ENCODE results near the gene PBRM1.
"Not testable (repeated sequence)": the region's sequence is repeated elsewhere in the genome, so short reads cannot be mapped to it uniquely, and the experiment has no call there.

Gene PBRM1

DNA sequence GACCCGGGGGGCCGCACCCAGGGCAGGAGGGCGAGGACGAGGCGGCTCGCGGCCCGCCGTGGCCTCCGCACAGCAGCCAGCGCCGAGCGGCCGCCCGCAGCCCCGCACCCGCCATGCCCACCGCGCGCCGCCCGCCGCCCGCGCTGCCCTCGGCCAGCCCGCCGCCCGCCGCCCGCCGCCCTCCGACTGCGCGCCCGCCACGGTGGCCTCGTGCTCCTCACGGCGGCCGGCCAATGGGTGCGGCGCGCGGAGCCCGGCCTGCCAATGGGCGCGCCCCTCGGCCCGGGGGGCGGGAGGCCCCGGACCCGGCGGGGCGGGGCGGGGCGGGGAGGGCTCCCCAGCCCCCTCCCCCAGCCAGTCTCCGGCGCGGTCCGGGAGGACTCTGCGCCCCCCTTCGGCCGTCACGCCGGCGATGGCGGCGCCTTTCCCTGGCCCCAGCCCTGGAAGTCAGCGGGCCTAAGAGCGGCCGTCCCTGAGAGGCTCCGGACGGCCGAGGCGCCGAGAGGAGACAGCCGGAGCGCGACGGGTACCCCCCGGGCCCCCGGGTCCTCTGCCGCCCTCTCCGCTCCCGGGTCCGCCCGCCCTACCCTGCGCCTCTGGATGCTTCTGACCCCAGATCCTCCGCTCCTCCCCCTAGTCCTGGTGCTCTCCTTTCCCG, 152.0 kb downstream of the PBRM1 start, which contains the start of gene NT5DC2:
NT5DC2 (minus strand) TSS at position 235 of the 658 bp plus-strand sequence; CDS start at position 115, 120 bp downstream.
- DNase-seq: peak; percentile 58

DNA sequence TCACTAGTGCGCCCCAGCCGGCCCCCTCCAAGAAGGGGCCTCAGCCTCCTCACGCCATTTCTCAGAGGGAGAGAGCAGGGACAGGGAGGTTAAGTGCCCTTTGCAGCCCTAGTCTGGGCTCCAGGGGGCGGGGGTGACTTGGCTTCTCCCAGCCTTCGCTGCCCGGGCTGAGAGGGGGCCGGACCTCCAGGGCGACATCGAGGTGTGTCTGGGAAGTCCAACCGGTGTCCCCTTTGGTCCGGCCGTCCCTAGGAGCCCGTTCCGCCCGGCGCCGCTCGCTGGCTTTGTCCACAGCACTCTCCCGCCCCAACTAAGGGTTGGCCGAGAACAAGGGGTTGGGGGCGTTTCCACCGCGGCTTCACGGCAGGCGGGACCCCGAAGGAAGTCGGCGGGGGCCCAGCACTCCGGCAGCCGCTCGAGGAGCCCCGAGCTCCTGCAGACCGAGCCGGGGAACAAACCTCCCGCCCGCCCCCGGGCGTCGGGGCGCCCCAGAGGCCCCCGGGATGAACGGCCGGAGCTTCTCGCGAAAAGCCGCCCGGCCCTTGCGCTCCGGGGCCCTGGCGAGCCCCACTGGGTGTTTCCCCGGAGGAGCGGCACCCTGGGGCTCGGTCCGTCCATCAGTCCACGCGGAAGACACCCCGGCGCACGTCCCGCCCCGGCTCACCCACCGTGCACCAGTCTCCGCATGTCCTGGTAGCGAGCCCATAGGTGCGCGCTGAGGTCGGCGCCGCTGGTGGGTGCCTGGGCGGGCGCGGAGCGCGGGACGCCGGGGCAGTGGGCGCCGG, 152.7 kb downstream of the PBRM1 start:
- no peak for DNase-seq

DNA sequence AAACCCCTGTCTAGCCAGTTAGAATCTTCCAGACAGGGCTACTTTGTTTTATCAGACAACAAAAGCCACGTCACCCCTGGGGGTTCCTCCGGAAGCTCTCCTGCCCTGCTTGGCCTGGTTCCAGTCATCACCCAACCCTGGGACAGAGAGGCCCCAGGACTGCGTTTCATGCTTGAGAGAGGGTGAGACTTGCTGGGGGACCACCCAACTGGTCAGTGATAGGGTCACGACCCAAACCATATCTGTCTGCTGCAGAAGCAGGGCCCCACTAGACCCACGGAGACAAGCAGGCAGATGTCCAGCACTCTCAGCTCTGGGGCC, 153.2 kb downstream of the PBRM1 start:
- DNase-seq: peak; percentile 48

DNA sequence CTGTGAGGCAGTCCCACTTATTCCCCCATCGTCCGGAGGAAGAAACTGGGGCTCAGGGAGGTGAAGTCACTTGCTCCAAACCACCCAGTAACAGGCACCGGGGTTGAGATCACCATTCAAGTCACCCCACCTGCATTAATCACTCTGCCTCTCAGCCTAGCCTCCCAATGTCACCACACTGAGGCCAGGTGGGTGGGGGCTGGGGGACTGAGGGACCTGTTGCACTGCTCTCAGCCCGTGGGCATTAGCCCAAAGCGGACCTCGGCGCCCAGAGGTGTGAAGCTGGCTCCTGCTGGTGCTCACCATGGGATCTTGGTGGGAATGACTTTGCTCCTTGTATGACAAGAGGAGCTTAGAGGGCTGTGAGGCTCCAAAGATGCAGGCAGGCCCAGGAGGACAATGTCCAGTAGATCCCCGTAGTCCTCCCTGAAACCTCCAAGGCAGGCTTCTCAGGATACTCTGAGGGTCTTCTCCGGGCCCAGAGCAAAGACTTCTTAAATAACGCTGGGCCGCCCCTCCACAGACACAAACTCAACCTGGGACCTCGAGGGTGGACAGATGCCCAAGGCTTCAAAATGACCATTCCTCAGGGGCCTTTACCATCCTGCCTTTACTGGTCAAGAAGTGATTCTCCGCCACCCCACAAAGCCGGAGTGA, 153.7 kb downstream of the PBRM1 start:
- DNase-seq: no peak

DNA sequence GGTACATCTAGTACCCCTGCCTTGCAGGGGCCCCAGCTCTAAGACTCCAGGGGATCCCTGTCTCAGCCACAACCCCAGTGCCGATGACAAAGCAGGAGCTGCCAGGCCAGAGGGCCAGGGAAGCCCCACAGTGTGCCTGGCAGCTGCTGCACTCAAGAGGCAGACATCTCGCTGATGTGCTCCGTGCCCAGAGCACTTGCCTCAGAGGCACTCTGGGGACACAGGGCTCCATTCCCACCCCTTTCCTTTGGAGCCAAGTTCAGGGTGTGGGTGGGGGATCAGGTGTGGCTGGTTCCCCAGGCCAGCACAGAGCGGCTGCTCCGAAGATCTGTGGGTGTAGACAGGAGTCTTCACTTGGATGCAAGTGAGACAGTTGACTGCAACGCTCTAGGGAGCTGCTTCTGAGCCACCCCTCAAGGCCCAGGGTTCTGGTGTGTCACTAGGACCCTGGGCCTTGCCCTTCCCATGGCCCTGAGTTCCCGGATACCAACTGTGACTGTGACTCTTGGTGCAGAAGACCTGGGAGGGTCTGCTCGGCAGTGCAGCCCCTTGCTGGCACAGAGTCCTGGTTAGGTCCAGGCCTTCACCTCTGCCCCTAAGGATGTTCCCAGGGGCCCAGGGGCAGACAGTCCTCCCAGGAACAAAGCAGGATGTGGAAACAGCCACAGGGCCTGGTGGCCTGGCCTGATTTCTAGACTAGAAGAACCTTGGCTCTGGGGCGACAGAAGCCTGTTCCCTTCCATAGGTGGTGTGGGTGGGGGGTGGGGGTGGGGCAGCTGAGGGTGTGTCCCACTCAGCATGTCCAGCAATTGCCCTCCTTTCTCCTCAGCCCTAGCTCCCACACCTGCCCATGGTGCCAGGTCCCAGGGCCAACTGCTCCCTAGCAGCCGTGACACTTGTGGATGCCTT, 154.5 kb downstream of the PBRM1 start:
- DNase-seq: no peak

DNA sequence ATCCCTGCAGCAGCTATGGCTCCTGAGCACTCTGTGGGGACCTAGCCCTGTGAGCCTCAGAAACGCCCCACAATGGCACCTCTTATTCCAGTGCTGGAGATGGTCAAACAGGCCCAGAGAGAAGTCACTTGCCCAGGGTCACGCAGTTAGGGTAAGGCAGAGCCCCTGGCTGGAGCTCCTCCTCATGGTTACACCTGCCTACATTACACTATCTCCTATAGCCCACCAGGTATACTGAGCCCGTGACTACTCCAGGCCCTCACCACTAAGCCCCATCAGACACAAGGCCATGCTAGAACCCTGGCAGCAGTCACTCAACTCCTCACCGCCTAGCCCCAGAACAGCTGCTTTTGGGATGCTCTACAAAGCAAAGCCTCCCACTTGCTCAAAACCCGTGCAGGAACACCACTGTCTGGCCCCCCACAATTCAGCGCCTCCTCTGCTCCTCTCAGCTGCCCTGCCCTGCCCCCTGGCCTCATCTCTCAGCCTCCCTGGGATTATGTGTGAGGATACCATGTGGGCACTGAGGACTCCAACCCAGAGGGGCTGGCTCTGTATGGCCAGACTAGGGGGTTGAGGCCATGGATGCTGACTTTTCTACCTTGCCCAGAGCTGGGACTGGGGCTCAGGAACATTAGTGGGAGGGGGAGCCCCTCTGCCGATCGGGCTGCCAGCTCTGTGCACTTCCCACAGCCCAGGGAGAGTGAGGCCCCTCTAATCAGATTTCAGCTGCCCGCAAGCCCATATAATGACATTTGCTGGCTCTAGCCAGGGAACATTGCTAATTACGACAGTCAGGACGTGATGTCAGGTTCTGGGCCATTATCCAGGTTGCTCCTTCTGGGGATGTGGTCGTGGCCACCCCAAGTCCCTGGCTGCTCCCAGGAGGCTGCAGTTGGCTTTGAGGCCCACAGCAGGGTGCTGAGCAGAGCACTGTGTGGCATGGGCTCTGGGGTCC, 156.1 kb downstream of the PBRM1 start:
- no peak for DNase-seq

DNA sequence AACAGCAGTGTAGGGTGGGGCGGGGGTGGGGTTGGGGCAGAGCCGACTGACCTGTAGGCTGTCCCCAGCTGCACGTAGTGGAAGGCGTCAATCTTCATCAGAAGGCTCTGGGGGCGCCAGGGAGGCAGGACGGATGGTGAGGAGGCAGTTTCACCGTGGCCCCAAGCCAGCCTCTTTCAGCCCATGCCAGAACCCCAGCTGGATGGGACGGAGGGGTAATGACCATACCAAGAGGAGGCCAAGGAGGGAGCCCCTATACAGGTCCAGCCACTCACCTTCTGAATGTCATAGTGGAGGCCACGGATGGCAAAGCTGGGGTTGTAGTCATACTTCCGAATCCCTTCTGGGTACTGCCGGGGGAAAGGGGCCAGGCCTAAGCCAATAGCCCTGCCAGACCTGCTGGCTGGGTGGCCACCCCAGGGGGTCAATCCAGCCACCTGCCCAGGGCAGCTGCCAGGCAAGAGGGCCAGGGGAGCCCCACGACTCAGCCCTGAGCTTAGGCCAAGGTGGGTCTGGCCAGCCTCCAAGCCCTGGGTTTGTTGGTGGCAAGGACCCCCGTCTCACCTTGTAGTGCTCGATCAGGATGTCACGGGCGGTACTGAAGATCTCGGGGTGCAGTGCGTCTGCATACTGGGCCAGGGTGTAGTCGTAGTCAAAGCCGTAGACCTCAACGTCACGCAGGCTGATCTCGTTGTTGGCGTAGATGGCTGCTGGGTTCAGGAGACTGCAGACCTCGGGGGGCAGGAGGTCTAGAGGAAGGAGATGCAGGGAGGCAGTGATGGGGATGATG, 156.9 kb downstream of the PBRM1 start:
- no peak for DNase-seq

DNA sequence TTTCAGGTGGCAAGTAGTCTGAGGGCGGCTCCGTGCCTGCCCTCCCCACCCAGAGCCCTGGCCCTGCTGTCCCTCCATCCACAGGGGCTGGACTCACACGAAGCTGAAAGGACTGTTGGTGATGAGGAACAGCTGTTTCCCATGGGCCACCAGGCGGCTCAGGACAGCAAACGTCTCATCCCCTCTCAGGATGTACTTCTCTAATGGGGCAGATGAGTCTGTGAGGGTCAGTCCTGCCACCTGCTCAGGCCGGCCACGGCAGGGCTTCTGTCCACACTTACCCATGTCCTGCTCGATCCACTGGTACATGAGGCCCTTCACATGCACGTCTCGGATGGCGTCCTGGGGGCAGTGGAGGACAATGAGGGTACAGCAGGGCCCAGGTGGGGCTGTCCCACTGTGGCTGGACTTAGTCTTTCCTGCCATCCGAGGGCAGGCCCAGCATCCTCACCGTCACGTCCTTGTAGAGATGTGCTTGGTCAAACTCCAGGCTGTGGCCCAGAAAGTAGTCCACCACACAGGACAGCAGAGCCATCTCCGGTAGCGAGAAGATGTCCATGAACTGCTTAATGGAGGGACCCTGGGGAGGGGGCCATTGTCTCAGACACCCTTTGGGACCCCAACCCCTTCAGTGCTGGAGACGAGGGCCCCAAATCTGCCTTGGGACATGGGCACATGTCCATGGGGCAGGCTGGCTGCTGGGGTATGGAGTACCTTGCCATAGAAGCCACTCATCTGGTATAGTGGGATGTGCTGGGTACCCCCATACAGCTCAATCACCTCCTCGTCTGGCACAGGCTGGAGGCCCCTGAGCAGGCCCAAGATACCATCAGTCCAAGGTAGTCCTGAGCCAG, 157.8 kb downstream of the PBRM1 start:
- no peak for DNase-seq

DNA sequence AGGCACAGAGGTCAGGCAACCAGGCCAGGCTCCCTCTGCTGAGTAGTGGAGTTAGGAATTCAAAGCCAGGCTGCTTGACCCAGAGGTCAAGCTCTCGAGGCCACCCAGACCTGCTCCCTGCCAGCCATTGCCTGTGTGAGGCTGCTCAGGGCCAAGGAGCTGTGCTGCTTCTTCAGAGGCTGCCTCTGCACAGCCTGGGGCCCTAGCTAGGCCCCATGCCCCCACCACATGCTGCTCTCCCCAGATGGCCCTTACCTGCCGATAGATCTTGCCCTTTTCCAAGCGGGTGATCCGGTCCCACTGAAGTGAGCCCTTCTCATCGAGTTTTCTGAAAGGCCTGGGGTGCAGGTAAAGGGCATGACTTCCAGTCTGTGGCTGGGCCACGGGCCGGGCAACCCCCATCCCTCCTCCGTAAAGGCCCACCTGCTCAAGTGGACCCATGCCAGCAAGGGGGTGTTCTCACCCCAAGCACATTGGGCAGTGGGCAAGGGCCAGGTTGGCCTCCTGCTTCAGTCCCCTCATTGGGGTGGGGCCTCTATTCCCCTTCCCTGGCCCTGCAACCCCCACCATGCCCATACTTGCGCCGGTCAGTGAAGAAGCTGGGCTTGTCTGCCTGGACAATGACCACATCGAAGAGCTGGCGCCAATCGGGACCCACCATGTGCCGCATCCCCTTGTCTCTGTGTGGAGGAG, 158.5 kb downstream of the PBRM1 start:
- DNase-seq: no peak

DNA sequence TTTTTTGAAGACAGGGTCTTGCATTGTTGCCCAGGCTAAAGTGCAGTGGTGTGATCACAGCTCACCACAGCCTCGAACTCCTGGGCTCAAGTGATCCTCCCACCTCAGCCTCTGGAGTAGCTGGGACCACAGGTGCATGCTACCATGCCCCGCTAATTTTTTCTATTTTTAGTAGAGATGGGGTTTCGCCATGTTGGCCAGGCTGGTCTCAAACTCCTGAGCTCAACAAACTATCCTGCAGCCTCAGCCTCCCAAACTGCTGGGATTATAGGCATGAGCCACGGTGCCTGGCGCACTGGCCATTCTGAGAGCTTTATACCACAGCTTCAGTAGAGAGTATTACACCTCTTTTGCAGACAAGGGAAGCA, 159.1 kb downstream of the PBRM1 start:
- DNase-seq: not testable (repeated sequence)

DNA sequence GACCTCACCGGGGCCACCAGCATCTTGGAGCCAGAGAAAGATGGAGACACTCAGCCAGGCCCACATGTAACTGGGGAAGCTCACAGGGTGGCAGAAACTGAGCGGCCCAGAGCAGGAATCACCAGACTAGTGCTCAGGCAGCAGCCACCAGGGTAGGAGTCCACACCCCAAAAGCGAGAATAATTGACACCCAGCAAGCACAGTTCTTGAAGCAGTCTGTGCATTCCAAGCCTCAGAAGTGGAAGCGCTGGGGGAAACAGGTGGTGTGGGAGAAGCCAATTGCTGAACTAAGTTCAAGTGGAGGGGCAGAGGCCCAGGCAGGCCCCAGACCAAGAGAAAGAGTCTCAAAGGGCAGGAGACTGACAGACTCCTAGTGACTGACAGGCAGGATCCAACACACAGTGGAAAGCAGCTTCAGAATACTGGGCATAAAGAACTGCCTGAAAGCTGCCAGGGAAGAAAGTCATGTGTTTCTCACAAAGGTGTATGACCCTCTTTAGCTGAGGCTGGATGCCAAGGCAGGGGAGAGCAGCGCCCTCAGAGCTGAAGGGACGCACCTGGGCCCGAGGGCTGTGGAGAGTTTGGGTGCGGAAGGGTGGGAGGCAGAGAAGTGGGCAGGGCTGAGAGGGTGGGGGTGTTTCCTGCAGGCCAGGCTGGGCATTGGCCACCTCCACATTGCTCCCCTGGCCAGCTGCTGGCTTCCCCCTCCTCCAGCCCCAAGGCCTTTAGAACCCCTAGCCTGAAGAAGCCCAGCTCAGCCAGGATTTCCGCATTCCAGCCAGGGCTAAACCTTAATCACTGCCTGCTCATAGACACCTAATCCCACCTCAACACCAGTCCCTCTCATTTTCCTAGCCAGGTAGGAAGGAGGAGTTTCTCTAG, 159.8 kb downstream of the PBRM1 start:
- no peak for DNase-seq

DNA sequence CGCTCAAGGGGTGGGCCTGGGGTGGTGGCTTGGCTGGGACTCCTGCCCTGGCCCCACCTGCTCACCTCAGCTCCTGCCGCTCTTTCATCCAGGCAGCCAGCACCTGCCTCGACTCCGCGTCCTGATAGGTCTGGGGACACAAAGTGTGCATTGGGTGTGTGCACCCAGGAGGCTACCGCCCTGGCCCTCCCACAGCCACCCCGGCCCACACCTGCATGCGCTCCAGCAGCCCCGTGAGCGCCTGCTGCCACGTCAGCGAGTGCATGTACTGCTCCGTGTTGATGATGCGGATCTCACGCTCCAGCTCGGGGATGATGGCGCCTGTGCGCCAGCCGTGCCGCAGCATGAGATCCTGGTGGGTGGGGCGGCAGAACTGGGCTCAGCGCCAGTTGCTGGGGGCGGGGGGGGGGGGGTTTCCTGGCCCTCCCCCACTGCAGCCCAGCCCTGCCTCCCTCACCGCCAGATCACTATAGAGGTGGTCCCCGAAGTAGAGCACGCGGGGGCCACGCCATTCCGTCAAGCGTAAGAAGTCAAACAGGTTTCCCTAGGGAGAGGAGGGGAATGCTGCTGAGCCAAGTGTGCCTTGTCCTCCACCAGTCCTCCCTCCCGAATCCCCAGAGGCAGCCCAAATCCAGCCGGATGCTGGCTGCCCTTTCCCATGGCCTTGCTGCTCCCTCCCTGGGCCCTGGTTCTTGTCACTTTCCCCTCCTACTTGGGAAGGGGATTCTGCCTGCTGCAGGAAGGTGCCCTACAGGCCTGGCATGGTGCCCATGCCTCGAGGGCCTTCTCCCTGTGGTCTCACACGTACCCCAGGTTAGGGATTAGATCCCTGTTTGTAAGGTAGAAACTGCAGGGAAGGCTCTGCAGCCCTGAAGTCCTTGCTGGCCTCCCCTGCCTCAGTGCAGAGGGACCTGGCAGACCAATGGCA, 160.7 kb downstream of the PBRM1 start:
- no peak for DNase-seq

DNA sequence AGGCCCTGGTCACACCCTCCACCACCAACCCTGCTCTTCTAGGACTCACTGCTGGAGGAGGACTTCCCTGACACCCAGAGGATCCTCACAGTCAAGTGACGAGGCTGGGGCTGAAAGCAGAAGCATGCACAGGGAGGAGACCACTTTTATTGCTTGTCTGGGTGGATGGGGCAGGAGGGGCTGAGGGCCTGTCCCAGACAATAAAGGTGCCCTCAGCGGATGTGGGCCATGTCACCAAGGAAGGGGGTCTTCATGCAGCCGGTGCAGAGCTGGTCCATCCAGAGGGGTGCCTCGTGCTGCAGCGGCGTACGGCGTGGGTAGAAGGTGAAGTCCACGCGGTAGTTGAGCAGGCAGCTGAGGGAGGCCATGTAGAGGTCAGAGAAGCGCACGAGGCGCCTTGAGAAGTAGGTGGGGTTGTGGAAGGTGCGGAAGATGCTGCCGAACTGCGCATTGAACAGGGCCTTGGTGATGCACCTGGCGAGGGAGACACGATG, 161.4 kb downstream of the PBRM1 start:
- no peak for DNase-seq

DNA sequence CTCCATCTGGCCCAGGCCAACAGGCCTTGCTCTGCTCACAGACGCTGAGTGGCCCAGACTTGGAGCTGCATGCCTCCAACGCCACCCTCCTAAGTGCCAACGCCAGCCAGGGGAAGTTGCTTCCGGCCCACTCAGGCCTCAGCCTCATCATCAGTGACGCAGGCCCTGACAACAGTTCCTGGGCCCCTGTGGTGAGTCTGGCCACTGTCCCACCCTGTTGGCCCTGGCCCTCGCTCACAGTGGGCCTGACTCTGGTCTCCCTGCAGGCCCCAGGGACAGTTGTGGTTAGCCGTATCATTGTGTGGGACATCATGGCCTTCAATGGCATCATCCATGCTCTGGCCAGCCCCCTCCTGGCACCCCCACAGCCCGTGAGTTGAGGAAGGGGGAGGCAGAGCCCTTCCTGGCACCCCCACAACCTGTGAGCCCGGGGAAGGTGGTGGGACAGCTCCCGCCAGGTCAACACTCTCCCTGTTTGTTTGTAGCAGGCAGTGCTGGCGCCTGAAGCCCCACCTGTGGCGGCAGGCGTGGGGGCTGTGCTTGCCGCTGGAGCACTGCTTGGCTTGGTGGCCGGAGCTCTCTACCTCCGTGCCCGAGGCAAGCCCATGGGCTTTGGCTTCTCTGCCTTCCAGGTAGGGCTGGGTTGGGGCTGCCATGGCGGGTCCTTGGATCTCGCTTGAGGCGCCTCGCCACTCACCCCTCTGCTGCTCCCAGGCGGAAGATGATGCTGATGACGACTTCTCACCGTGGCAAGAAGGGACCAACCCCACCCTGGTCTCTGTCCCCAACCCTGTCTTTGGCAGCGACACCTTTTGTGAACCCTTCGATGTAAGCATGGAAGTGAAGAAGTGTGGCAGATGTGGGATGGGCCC, 162.1 kb downstream of the PBRM1 start:
- no peak for DNase-seq

DNA sequence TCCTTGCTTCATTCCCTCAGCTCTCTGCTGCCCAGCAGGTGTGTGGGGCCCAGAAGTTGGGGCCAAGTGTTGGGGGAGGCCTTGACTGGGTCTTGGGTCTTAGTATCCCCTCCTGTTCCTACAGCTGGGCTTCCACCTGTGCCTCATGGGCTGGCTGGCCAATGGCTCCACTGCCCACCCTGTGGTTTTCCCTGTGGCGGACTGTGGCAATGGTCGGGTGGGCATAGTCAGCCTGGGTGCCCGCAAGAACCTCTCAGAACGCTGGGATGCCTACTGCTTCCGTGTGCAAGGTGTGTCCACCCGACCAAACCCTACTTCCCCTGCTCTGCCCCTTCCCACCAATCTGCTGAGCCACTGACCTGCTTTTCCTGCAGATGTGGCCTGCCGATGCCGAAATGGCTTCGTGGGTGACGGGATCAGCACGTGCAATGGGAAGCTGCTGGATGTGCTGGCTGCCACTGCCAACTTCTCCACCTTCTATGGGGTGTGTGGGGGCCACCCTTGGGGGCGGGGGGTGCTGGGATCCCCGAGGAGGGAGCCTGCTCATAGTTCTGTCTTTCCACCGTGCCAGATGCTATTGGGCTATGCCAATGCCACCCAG, 163.0 kb downstream of the PBRM1 start:
- DNase-seq: no peak
